Uterus (tissue), 2 donors: ENCODE data around the gene SAP30BP.

Experiments used
- CTCF ChIP-seq, 4 experiments: fragments of 200-600 bp in 2 of 4; fragments of 450-650 bp in 2 of 4; sonication (generic) in 2 of 4; IDR thresholded peaks; one replicate each; pipeline ENCODE4 v1.5.1; 2016 to 2019; ENCODE audit warnings: antibody characterized with exemption in 4 of 4, mild to moderate bottlenecking in 2 of 4, moderate library complexity in 1 of 4
- POLR2A ChIP-seq, 2 donors: fragments of 450-650 bp; IDR thresholded peaks; one replicate each; pipeline ENCODE4 v1.6.1; 2016; ENCODE audit warnings: antibody characterized with exemption in 2 of 2, mild to moderate bottlenecking in 1 of 2, moderate library complexity in 1 of 2

DNA sequence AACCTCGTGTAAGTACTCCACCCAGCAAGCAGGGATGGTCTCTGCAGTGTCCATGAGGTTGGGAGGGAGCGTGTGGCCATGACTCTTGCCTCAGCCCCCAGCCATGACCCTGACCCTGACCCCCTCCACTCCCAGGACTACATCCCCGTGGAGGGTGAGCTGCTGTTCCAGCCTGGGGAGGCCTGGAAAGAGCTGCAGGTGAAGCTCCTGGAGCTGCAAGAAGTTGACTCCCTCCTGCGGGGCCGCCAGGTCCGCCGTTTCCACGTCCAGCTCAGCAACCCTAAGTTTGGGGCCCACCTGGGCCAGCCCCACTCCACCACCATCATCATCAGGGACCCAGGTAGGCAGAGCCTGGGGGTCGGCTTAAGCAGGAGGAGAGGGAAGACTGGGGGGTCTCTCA, 81.6 kb downstream of the SAP30BP start:
- TF ChIP-seq CTCF (IDR thresholded peaks at IDR 0.05), result no peak
- TF ChIP-seq POLR2A (IDR thresholded peaks at IDR 0.05), result no peak
